Liver (tissue), 9 donors: ENCODE results near the gene CLCNKB. TPM values are rescaled to one million over a fixed set of nuclear protein-coding genes. Genes with fewer than 3 reads are reported as not detected.

Experiments
- DNase-seq: peaks from one replicate; pipeline ENCODE4 v3.0.0-alpha.2; 2017; ENCODE audit warnings: low spot score
- H3K27ac ChIP-seq, 2 donors: one replicate each; pipeline ENCODE4 v1.7.0; 2013; ENCODE audit warnings: inconsistent platforms in 2 of 2, low read length in 2 of 2, control low read depth in 1 of 2, low read depth in 1 of 2, mild to moderate bottlenecking in 1 of 2
- H3K27me3 ChIP-seq, 4 donors: one replicate each; pipeline versions ENCODE4 v1.6.1 to v1.7.0; 2013; ENCODE audit warnings: low read length in 3 of 4, inconsistent platforms in 1 of 4, mild to moderate bottlenecking in 1 of 4, moderate library complexity in 1 of 4; ENCODE audit not compliant: control insufficient read depth in 4 of 4, insufficient read depth in 4 of 4
- H3K36me3 ChIP-seq, 4 donors: one replicate each; pipeline versions ENCODE4 v1.6.1 to v1.7.0; 2013; ENCODE audit warnings: low read length in 3 of 4, mild to moderate bottlenecking in 3 of 4, low read depth in 1 of 4, moderate library complexity in 1 of 4; ENCODE audit not compliant: control insufficient read depth in 4 of 4, insufficient read depth in 3 of 4
- H3K4me1 ChIP-seq, 4 donors: one replicate each; pipeline versions ENCODE4 v1.6.1 to v1.7.0; 2013; ENCODE audit warnings: low read length in 3 of 4, mild to moderate bottlenecking in 3 of 4, moderate library complexity in 1 of 4; ENCODE audit not compliant: control insufficient read depth in 4 of 4, insufficient read depth in 4 of 4
- H3K4me3 ChIP-seq, 3 donors: one replicate each; pipeline versions ENCODE4 v1.6.1 to v1.7.0; 2013; ENCODE audit warnings: low read length in 3 of 3, control low read depth in 1 of 3, low read depth in 1 of 3, mild to moderate bottlenecking in 1 of 3
- H3K9ac ChIP-seq, 2 donors: one replicate each; pipeline ENCODE4 v1.7.0; 2013; ENCODE audit warnings: low read length in 2 of 2, mild to moderate bottlenecking in 2 of 2, moderate library complexity in 2 of 2, control low read depth in 1 of 2, low read depth in 1 of 2
- H3K9me3 ChIP-seq, 4 donors: one replicate each; pipeline versions ENCODE4 v1.6.1 to v1.7.0; 2013; ENCODE audit warnings: low read length in 3 of 4; ENCODE audit not compliant: control insufficient read depth in 4 of 4
- ATF3 ChIP-seq: IDR thresholded peaks from 2 replicates; pipeline ENCODE4 v1.6.1; 2016; ENCODE audit warnings: antibody characterized with exemption
- EGR1 ChIP-seq, 2 donors: IDR thresholded peaks; 2 replicates each; pipeline ENCODE4 v1.6.1; 2016 to 2018; ENCODE audit warnings: antibody characterized with exemption in 2 of 2, low read depth in 2 of 2
- FOXA2 ChIP-seq: IDR thresholded peaks from 2 replicates; pipeline ENCODE4 v1.6.1; 2016; ENCODE audit warnings: antibody characterized with exemption
- GABPA ChIP-seq, 2 donors: IDR thresholded peaks in 1 of 2; conservative IDR thresholded peaks in 1 of 2; 2 replicates each; pipeline ENCODE4 v1.6.1; 2016; ENCODE audit warnings: antibody characterized with exemption in 2 of 2, mild to moderate bottlenecking in 1 of 2, moderate library complexity in 1 of 2
- HNF4A ChIP-seq, 2 donors: conservative IDR thresholded peaks; 2 replicates each; pipeline ENCODE4 v1.6.1; 2016; ENCODE audit warnings: antibody characterized with exemption in 2 of 2, mild to moderate bottlenecking in 2 of 2
- HNF4G ChIP-seq: IDR thresholded peaks from 2 replicates; pipeline ENCODE4 v1.6.1; 2016; ENCODE audit warnings: antibody characterized with exemption
- JUND ChIP-seq, 2 donors: IDR thresholded peaks; 2 replicates each; pipeline ENCODE4 v1.6.1; 2016; ENCODE audit warnings: antibody characterized with exemption in 2 of 2
- NR2F2 ChIP-seq: IDR thresholded peaks from 2 replicates; pipeline ENCODE4 v1.6.1; 2016; ENCODE audit warnings: antibody characterized with exemption
- RAD21 ChIP-seq, 2 donors: IDR thresholded peaks; 2 replicates each; pipeline ENCODE4 v1.6.1; 2016; ENCODE audit warnings: antibody characterized with exemption in 2 of 2, mild to moderate bottlenecking in 2 of 2
- REST ChIP-seq: IDR thresholded peaks from 2 replicates; pipeline ENCODE4 v1.6.1; 2016; ENCODE audit warnings: antibody characterized with exemption, mild to moderate bottlenecking
- RXRA ChIP-seq, 2 donors: IDR thresholded peaks; 2 replicates each; pipeline ENCODE4 v1.6.1; 2017 to 2018; ENCODE audit warnings: antibody characterized with exemption in 2 of 2, mild to moderate bottlenecking in 1 of 2
- SP1 ChIP-seq: IDR thresholded peaks from 2 replicates; pipeline ENCODE4 v1.6.1; 2018; ENCODE audit warnings: antibody characterized with exemption, mild to moderate bottlenecking
- TAF1 ChIP-seq: conservative IDR thresholded peaks from 2 replicates; pipeline ENCODE4 v1.6.1; 2016; ENCODE audit warnings: antibody characterized with exemption, mild to moderate bottlenecking
- YY1 ChIP-seq: IDR thresholded peaks from 2 replicates; pipeline ENCODE4 v1.6.1; 2016; ENCODE audit warnings: antibody characterized with exemption, mild to moderate bottlenecking
- ZBTB33 ChIP-seq: IDR thresholded peaks from 2 replicates; pipeline ENCODE4 v1.6.1; 2016; ENCODE audit warnings: antibody characterized with exemption
- WGBS: extraction: QIAGEN DNeasy Blood & Tissue Kit; methylation state at CpG from one replicate; pipeline ENCODE4 v1.1.7; 2013; 5-methylcytosine and 5-hydroxymethylcytosine counted together
- polyA plus RNA-seq, 2 donors: library from polyadenylated mRNA; stranded (reverse) in 1 of 2; unstranded in 1 of 2; fragments of 200-250 nt in 1 of 2; fragments of >200 nt in 1 of 2; fragmentation: Nextera tagmentation in 1 of 2; extraction: Ambion mirVana in 1 of 2; gene quantifications; one replicate each; pipeline versions ENCODE4 v1.2.1 to v1.2.3, GENCODE V29; 2013 to 2015
- total RNA-seq, 2 donors: library from RNA; depleted of rRNA; stranded (reverse); fragments of >200 nt; gene quantifications; one replicate each; pipeline ENCODE4 v1.2.3, GENCODE V29; 2014
- donor health status: healthy.
- donor health status: healthy.
- donor health status: healthy.
- donor health status: healthy.
- donor health status: healthy.

Gene CLCNKB
- total and polyA plus RNA-seq, 4 donors: not detected

- Histone ChIP-seq H3K4me1 (peaks cover 0 to 6% (median 2%) of the 10 kb centered on the region in 4 donors), H3K27ac (no peak overlapping the region), H3K27me3 (no peaks in the 10 kb centered on the region), H3K36me3 (no peaks in the 10 kb centered on the region), H3K9me3 (no peaks in the 10 kb centered on the region), H3K4me3 (no peak overlapping the region), H3K9ac (no peak overlapping the region)
- DNase-seq: no peak
- 93% methylated on average over 5 of the region's 5 CpGs for WGBS
- TF ChIP-seq RAD21 (IDR thresholded peaks at IDR 0.05): no peak
- TF ChIP-seq RXRA (IDR thresholded peaks at IDR 0.05): no peak
- TF ChIP-seq EGR1 (IDR thresholded peaks at IDR 0.05; ENCODE audit: low read depth in 2 of 2): no peak
- no peak for TF ChIP-seq FOXA2
- TF ChIP-seq TAF1: no peak
- TF ChIP-seq GABPA (IDR thresholded peaks at IDR 0.05 in 1 of 2, conservative IDR thresholded peaks at IDR 0.05 in 1 of 2): no peak
- no peak for TF ChIP-seq NR2F2
- TF ChIP-seq ATF3: no peak
- no peak for TF ChIP-seq REST
- no peak for TF ChIP-seq HNF4A (conservative IDR thresholded peaks at IDR 0.05)
- TF ChIP-seq SP1: no peak
Measured at GRCh38 chr1:16043950-16044349, 368 bp downstream of the CLCNKB start.

- H3K27ac ChIP-seq: no peak overlapping the region
- no peaks in the 10 kb centered on the region for H3K27me3 ChIP-seq
- WGBS: 74% methylated on average over 7 of the region's 7 CpGs
- peaks cover 0 to 6% (median 2%) of the 10 kb centered on the region in 4 donors for H3K4me1 ChIP-seq
- H3K4me3 ChIP-seq: no peak overlapping the region
- no peak for TF ChIP-seq RXRA (IDR thresholded peaks at IDR 0.05)
- TF ChIP-seq ZBTB33: no peak
- no peak overlapping the region for H3K9ac ChIP-seq
- DNase-seq: no peak
- no peaks in the 10 kb centered on the region for H3K9me3 ChIP-seq
- H3K36me3 ChIP-seq: no peaks in the 10 kb centered on the region
Measured at GRCh38 chr1:16046842-16047241, 3.3 kb downstream of the CLCNKB start.

- H3K4me1 ChIP-seq: peaks cover 0 to 6% (median 2%) of the 10 kb centered on the region in 4 donors
- no peak overlapping the region for H3K27ac ChIP-seq
- H3K27me3 ChIP-seq: no peaks in the 10 kb centered on the region
- no peak overlapping the region for H3K4me3 ChIP-seq
- no peaks in the 10 kb centered on the region for H3K9me3 ChIP-seq
- H3K36me3 ChIP-seq: no peaks in the 10 kb centered on the region
- 76% methylated on average over 19 of the region's 19 CpGs for WGBS
- DNase-seq: no peak
- no peak overlapping the region for H3K9ac ChIP-seq
- TF ChIP-seq ZBTB33: no peak
- no peak for TF ChIP-seq NR2F2
- TF ChIP-seq HNF4G: no peak
- no peak for TF ChIP-seq GABPA (IDR thresholded peaks at IDR 0.05 in 1 of 2, conservative IDR thresholded peaks at IDR 0.05 in 1 of 2)
- TF ChIP-seq REST: no peak
- TF ChIP-seq HNF4A (conservative IDR thresholded peaks at IDR 0.05): no peak
- no peak for TF ChIP-seq RAD21 (IDR thresholded peaks at IDR 0.05)
- no peak for TF ChIP-seq TAF1
- no peak for TF ChIP-seq JUND (IDR thresholded peaks at IDR 0.05)
- no peak for TF ChIP-seq YY1
- no peak for TF ChIP-seq EGR1 (IDR thresholded peaks at IDR 0.05; ENCODE audit: low read depth in 2 of 2)
Measured at GRCh38 chr1:16047791-16048475, 4.4 kb downstream of the CLCNKB start.
